ENCODE data around the gene PDE2A. TPM values are rescaled to one million over a fixed set of nuclear protein-coding genes. Genes with fewer than 3 reads are reported as not detected.

Gene PDE2A
- polyA plus RNA-seq, 3 donors, result 0.18 to 1.7 (median 0.53) TPM

DNA sequence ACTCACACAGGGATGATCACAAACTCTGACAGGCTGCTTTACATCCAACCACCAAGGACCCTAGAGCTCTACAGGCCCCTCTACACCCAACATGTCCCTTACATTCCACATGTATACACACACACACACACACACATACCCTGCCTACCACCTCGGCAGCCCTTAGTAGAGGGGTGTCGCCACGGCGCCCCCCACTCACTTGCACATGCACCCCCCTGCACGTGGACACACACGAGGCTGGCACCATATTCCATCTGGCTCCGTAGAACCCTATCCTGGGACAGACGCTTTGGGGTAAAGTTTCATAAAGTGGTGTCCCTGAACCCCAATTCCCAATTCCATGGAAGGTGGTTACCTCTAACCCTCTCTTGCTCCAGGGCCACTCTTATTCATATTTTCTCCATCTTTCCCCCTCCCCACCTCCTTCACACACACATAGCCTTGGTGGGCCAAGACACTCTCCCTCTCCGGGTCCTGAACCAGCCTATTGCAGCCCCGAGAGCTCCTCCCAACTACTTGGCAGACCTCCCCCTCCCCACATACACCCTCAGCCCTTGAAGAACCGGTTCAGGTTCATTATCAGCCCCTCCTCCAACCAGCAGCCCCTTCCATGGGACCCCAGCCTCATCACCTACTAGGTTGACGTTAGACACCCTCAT is 809 bp downstream of the PDE2A start:
- peaks cover 44% of the 10 kb centered on the region for H4K20me1 ChIP-seq (ENCODE audit: insufficient read depth, low read length)
- H3K9ac ChIP-seq (ENCODE audit: insufficient read depth, low read length, poor library complexity, severe bottlenecking), result no peak overlapping the region
- H3K27me3 Mint-ChIP-seq (ENCODE audit: low read depth in 3 of 3), result peaks cover 82 to 84% (median 83%) of the 10 kb centered on the region in 3 donors
- no peak overlapping the region for H2AFZ ChIP-seq (ENCODE audit: insufficient read depth, low read depth, low read length, poor library complexity, severe bottlenecking)
- 37% methylated on average over 11 of the region's 12 CpGs for WGBS (ENCODE audit: insufficient coverage)
- no peaks in the 10 kb centered on the region for H3K36me3 ChIP-seq (replicated peaks in 1 of 2; ENCODE audit: control insufficient read depth in 1 of 2, insufficient read depth in 2 of 2, low read length in 2 of 2)
- no peak for DNase-seq
- peaks cover 0 to 10% (median 5%) of the 10 kb centered on the region in 7 donors for H3K9me3 Mint-ChIP-seq
- no peaks in the 10 kb centered on the region for H3K4me1 ChIP-seq (ENCODE audit: control insufficient read depth in 1 of 2, insufficient read depth in 2 of 2, low read length in 2 of 2)
- peaks cover under 1 to 5% of the 10 kb centered on the region in 2 donors for H3K9me3 ChIP-seq (replicated peaks in 1 of 2; ENCODE audit: control insufficient read depth in 1 of 2, insufficient read depth in 1 of 2, low read length in 2 of 2)
- no peak overlapping the region for H3K27ac Mint-ChIP-seq
- peaks cover 6% of the 10 kb centered on the region for H3K4me1 Mint-ChIP-seq
- intact Hi-C loops (cut with micrococcal nuclease), result no loop called here
- no peak for TF ChIP-seq CTCF (IDR thresholded peaks at IDR 0.05)
- no peak overlapping the region for H3K4me2 ChIP-seq (replicated peaks; ENCODE audit: extremely low read depth, low read length, poor library complexity, severe bottlenecking)
- H3K4me3 ChIP-seq (replicated peaks in 1 of 3; ENCODE audit: low read depth in 2 of 3, low read length in 3 of 3), result no peak overlapping the region
- H3K27me3 ChIP-seq (ENCODE audit: control insufficient read depth in 2 of 2, insufficient read depth in 2 of 2, low read length in 2 of 2), result peaks cover 42 to 88% of the 10 kb centered on the region in 2 donors
- H3K27ac ChIP-seq (ENCODE audit: low read depth in 1 of 2, low read length in 2 of 2), result no peak overlapping the region
- H3K36me3 Mint-ChIP-seq, result no peaks in the 10 kb centered on the region
- H3K4me3 Mint-ChIP-seq, result peak overlapping the region in 1 of 2 donors; percentile 71
- no peaks in the 10 kb centered on the region for H3K79me2 ChIP-seq (ENCODE audit: insufficient read depth, low read length)

- TF ChIP-seq CTCF (IDR thresholded peaks at IDR 0.05), result no peak
- peaks cover 37 to 88% of the 10 kb centered on the region in 2 donors for H3K27me3 ChIP-seq (ENCODE audit: control insufficient read depth in 2 of 2, insufficient read depth in 2 of 2, low read length in 2 of 2)
Observed at GRCh38 chr11:72672597-72673238, 1.5 kb downstream of the PDE2A start.

More at GRCh38 chr11:72672597-72673238, 1.5 kb downstream of the PDE2A start:
- 76% methylated on average over 3 of the region's 4 CpGs for WGBS (ENCODE audit: insufficient coverage)
- Histone ChIP-seq H3K4me1 (ENCODE audit: control insufficient read depth in 1 of 2, insufficient read depth in 2 of 2, low read length in 2 of 2) (no peaks in the 10 kb centered on the region), H3K79me2 (ENCODE audit: insufficient read depth, low read length) (no peaks in the 10 kb centered on the region), H3K4me2 (replicated peaks; ENCODE audit: extremely low read depth, low read length, poor library complexity, severe bottlenecking) (no peak overlapping the region), H3K9ac (ENCODE audit: insufficient read depth, low read length, poor library complexity, severe bottlenecking) (no peak overlapping the region), H3K27ac (ENCODE audit: low read depth in 1 of 2, low read length in 2 of 2) (no peak overlapping the region), H2AFZ (ENCODE audit: insufficient read depth, low read depth, low read length, poor library complexity, severe bottlenecking) (no peak overlapping the region), H4K20me1 (ENCODE audit: insufficient read depth, low read length) (peaks cover 37% of the 10 kb centered on the region), H3K9me3 (replicated peaks in 1 of 2; ENCODE audit: control insufficient read depth in 1 of 2, insufficient read depth in 1 of 2, low read length in 2 of 2) (peaks cover 7 to 12% of the 10 kb centered on the region in 2 donors), H3K36me3 (replicated peaks in 1 of 2; ENCODE audit: control insufficient read depth in 1 of 2, insufficient read depth in 2 of 2, low read length in 2 of 2) (no peaks in the 10 kb centered on the region), H3K4me3 (replicated peaks in 1 of 3; ENCODE audit: low read depth in 2 of 3, low read length in 3 of 3) (no peak overlapping the region)
- no peak for DNase-seq
- Mint-ChIP-seq H3K27ac (no peak overlapping the region), H3K4me1 (peaks cover 2% of the 10 kb centered on the region), H3K4me3 (peak overlapping the region in 1 of 2 donors; percentile 71), H3K36me3 (no peaks in the 10 kb centered on the region), H3K27me3 (ENCODE audit: low read depth in 3 of 3) (peaks cover 75 to 79% (median 76%) of the 10 kb centered on the region in 3 donors), H3K9me3 (peaks cover 1 to 16% (median 11%) of the 10 kb centered on the region in 7 donors)
- intact Hi-C loops (cut with micrococcal nuclease), result no loop called here
